Hematopoietic multipotent progenitor cell (in vitro differentiated cells): ENCODE data around the gene BCO2. TPM values are rescaled to one million over a fixed set of nuclear protein-coding genes. Genes with fewer than 3 reads are reported as not detected.
"Not testable (repeated sequence)": the region's sequence is repeated elsewhere in the genome, so short reads cannot be mapped to it uniquely, and the experiment has no call there.

Experiments
- DNase-seq, 3 donors: peaks; one replicate each; pipeline ENCODE4 v3.0.0-alpha.2; 2011 to 2015; ENCODE audit warnings: low read depth in 2 of 3, low spot score in 2 of 3
- total RNA-seq: library from RNA; depleted of rRNA; stranded (reverse); fragments of >200 nt; gene quantifications from one replicate; pipeline ENCODE4 v1.2.3, GENCODE V29; 2012

BCO2 gene
- total RNA-seq: 1.3 TPM

- peak in 2 of 3 donors; percentile 72 to 82 for DNase-seq
These were observed at the start of gene BCO2 for GRCh38 chr11:112174789-112175598. Gene BCO2 (plus strand): TSS chr11:112175512. CDS start chr11:112175602, 90 bp downstream.

GRCh38 chr11:112127056-112127455, 48.3 kb upstream of the BCO2 start:
- no peak for DNase-seq

- DNase-seq: no peak
These were observed 46.7 kb upstream of the BCO2 start for GRCh38 chr11:112128483-112129121.

- DNase-seq: peak in 2 of 3 donors; percentile 35 to 73
These were observed 45.7 kb upstream of the BCO2 start for GRCh38 chr11:112129656-112130055.

GRCh38 chr11:112132737-112133136, 42.6 kb upstream of the BCO2 start:
- DNase-seq: no peak

GRCh38 chr11:112134473-112134872, 40.8 kb upstream of the BCO2 start:
- DNase-seq: no peak

GRCh38 chr11:112143597-112143996, 31.7 kb upstream of the BCO2 start:
- DNase-seq: no peak

GRCh38 chr11:112150517-112150916, 24.8 kb upstream of the BCO2 start:
- DNase-seq: no peak

- DNase-seq: no peak
These were observed 19.0 kb upstream of the BCO2 start for GRCh38 chr11:112156153-112156955.

- DNase-seq: no peak
These were observed 18.2 kb upstream of the BCO2 start for GRCh38 chr11:112156956-112157766.

GRCh38 chr11:112159098-112160065, 15.9 kb upstream of the BCO2 start:
- DNase-seq: no peak

GRCh38 chr11:112160091-112160848, 15.0 kb upstream of the BCO2 start:
- peak in 1 of 3 donors; percentile 61 for DNase-seq

GRCh38 chr11:112161012-112161411, 14.3 kb upstream of the BCO2 start:
- no peak for DNase-seq

- not testable (repeated sequence) for DNase-seq
These were observed 13.1 kb upstream of the BCO2 start for GRCh38 chr11:112162200-112162599.

GRCh38 chr11:112162761-112163546, 12.4 kb upstream of the BCO2 start:
- no peak for DNase-seq

- DNase-seq: peak in 2 of 3 donors; percentile 62 to 69
These were observed 11.2 kb upstream of the BCO2 start, which contains the start of gene IL18 for GRCh38 chr11:112163875-112164685. Gene IL18 (minus strand): TSS chr11:112164094. CDS start chr11:112155053, 9,041 bp downstream.

GRCh38 chr11:112165049-112165448, 10.3 kb upstream of the BCO2 start:
- DNase-seq: no peak
